GM12878 (cell line): ENCODE data around the gene CDK17. TPM values are rescaled to one million over a fixed set of nuclear protein-coding genes. Genes with fewer than 3 reads are reported as not detected.
"Not testable (repeated sequence)": the region's sequence is repeated elsewhere in the genome, so short reads cannot be mapped to it uniquely, and the experiment has no call there.

Experiments
- ATAC-seq: fragments of 200-7000 bp; cut with Tn5 transposase; 3 replicates; pipeline ENCODE4 v1.9.1; 2020; ENCODE audit warnings: mild to moderate bottlenecking, moderate library complexity
- BruUV-seq: library from RNA; stranded (reverse); fragments of 400-500 nt; replicated peaks from 2 replicates; lab custom pipeline; 2021; lab: Mats Ljungman, UMichigan
- CTCF ChIA-PET: fragments of 300-600 bp; sonication (Branson Sonifier 250); formaldehyde crosslinking; extraction: SDS; loops from one replicate; lab custom pipeline; 2021; ENCODE audit warnings: inconsistent platforms; lab: Yijun Ruan, JAX
- POLR2A ChIA-PET: fragments of 350-600 bp; formaldehyde crosslinking; extraction: SDS; loops from one replicate; lab custom pipeline; 2021; ENCODE audit warnings: inconsistent platforms; lab: Charles Lee
- RAD21 ChIA-PET: fragments of 300-600 bp; sonication (Branson Sonifier 250); formaldehyde crosslinking; loops from one replicate; lab custom pipeline; 2023; ENCODE audit warnings: antibody characterized with exemption; ENCODE audit not compliant: unreplicated experiment; lab: Charles Lee
- SMC1A ChIA-PET: fragments of 300-600 bp; sonication (Branson Sonifier 250); formaldehyde crosslinking; loops from one replicate; lab custom pipeline; 2023; ENCODE audit not compliant: unreplicated experiment, uncharacterized antibody; lab: Charles Lee
- DNase-seq: peaks from one replicate; pipeline ENCODE4 v3.0.0-alpha.2; 2011; ENCODE audit warnings: low read depth, low spot score
- FAIRE-seq: peaks from 3 replicates; lab custom pipeline; 2011; peaks lifted over from hg19 to GRCh38; lab: Jason Lieb, UNC
- H2AFZ ChIP-seq: 2 replicates; pipeline ENCODE4 v1.6.0; 2011; ENCODE audit warnings: low read depth, low read length, control low read depth; ENCODE audit not compliant: control insufficient read depth
- H3K27ac ChIP-seq: 2 replicates; pipeline ENCODE4 v1.5.1; 2011; ENCODE audit warnings: control low read depth; ENCODE audit not compliant: control insufficient read depth, insufficient read depth
- H3K27me3 ChIP-seq, 2 experiments: replicated peaks in 1 of 2; 2 replicates each; pipeline versions ENCODE4 v1.6.0 to v1.6.1; 2011; ENCODE audit warnings: low read length in 1 of 2; ENCODE audit not compliant: control insufficient read depth in 2 of 2, insufficient read depth in 2 of 2
- H3K36me3 ChIP-seq, 2 experiments: 2 replicates each; pipeline ENCODE4 v1.5.1; 2011; ENCODE audit warnings: low read length in 1 of 2; ENCODE audit not compliant: control insufficient read depth in 2 of 2, insufficient read depth in 2 of 2
- H3K4me1 ChIP-seq: 2 replicates; pipeline ENCODE4 v1.6.1; 2011; ENCODE audit warnings: mild to moderate bottlenecking, low read length, moderate library complexity, mixed read lengths; ENCODE audit not compliant: control insufficient read depth, insufficient read depth
- H3K4me2 ChIP-seq: 2 replicates; pipeline ENCODE4 v1.6.0; 2011; ENCODE audit warnings: control low read depth; ENCODE audit not compliant: control insufficient read depth, insufficient read depth
- H3K4me3 ChIP-seq: fragments of 200-600 bp; sonication (generic); 2 replicates; pipeline ENCODE4 v1.5.1; 2016
- H3K79me2 ChIP-seq: 2 replicates; pipeline ENCODE4 v1.6.0; 2011; ENCODE audit warnings: low read length; ENCODE audit not compliant: control insufficient read depth, insufficient read depth
- H3K9ac ChIP-seq: 2 replicates; pipeline ENCODE4 v1.8.0; 2011; ENCODE audit warnings: low read length, control low read depth, mixed read lengths; ENCODE audit not compliant: control insufficient read depth, insufficient read depth
- H3K9me3 ChIP-seq: replicated peaks from 3 replicates; pipeline ENCODE4 v1.5.1; 2011; ENCODE audit warnings: mild to moderate bottlenecking, low read length; ENCODE audit not compliant: control insufficient read depth, insufficient read depth
- H4K20me1 ChIP-seq: 2 replicates; pipeline ENCODE4 v1.6.0; 2011; ENCODE audit not compliant: control insufficient read depth, insufficient read depth
- BCL11A ChIP-seq: IDR thresholded peaks from 2 replicates; pipeline ENCODE4 v1.6.1; 2011; ENCODE audit warnings: low read depth, low read length
- CREB1 ChIP-seq: IDR thresholded peaks from 2 replicates; pipeline ENCODE4 v1.6.1; 2012; ENCODE audit warnings: low read depth, mild to moderate bottlenecking, inconsistent platforms
- EGR1 ChIP-seq, 2 experiments: IDR thresholded peaks; 1 replicate in 1 of 2; 2 replicates in 1 of 2; pipeline ENCODE4 v1.6.1; 2011 to 2012; ENCODE audit warnings: low read depth in 2 of 2, low read length in 2 of 2, borderline replicate concordance in 1 of 2, mild to moderate bottlenecking in 1 of 2, moderate library complexity in 1 of 2
- PBX3 ChIP-seq: IDR thresholded peaks from 2 replicates; pipeline ENCODE4 v1.6.1; 2011; ENCODE audit warnings: mild to moderate bottlenecking, low read depth, low read length, moderate library complexity; ENCODE audit not compliant: insufficient replicate concordance
- RAD21 ChIP-seq: IDR thresholded peaks from 2 replicates; pipeline ENCODE4 v1.6.1; 2011; ENCODE audit warnings: mild to moderate bottlenecking, low read depth, low read length, moderate library complexity; ENCODE audit not compliant: insufficient read depth
- RELB ChIP-seq: fragments of 450-650 bp; IDR thresholded peaks from 2 replicates; pipeline ENCODE4 v1.6.1; 2017; ENCODE audit warnings: low read depth, mild to moderate bottlenecking, moderate library complexity
- SUPT20H ChIP-seq: IDR thresholded peaks from 2 replicates; pipeline ENCODE4 v1.6.1; 2011; ENCODE audit warnings: low read depth, mild to moderate bottlenecking, low read length, moderate library complexity, borderline replicate concordance; ENCODE audit not compliant: control insufficient read depth
- TAF1 ChIP-seq: IDR thresholded peaks from 2 replicates; pipeline ENCODE4 v1.6.1; 2011; ENCODE audit warnings: mild to moderate bottlenecking, low read depth, low read length, borderline replicate concordance
- WRNIP1 ChIP-seq: IDR thresholded peaks from 2 replicates; pipeline ENCODE4 v1.6.1; 2011; ENCODE audit warnings: low read depth, low read length, improper control_type of control experiment, borderline replicate concordance
- ZBED1 ChIP-seq: IDR thresholded peaks from 2 replicates; pipeline ENCODE4 v1.6.1; 2016; ENCODE audit warnings: borderline replicate concordance
- ZNF24 ChIP-seq: fragments of 450-650 bp; IDR thresholded peaks from 2 replicates; pipeline ENCODE4 v1.6.1; 2017; ENCODE audit warnings: antibody characterized with exemption, mild to moderate bottlenecking
- ZNF274 ChIP-seq: IDR thresholded peaks from one replicate; pipeline ENCODE4 v1.8.0; 2011; ENCODE audit not compliant: insufficient read length, insufficient read depth
- WGBS: methylation state at CpG from one replicate; pipeline ENCODE4 v1.1.6; 2016; ENCODE audit warnings: low lambda C conversion rate; ENCODE audit not compliant: insufficient replicate concordance, insufficient coverage; ENCODE audit errors: missing lambda C conversion rate; 5-methylcytosine and 5-hydroxymethylcytosine counted together
- in situ Hi-C: fragments of 300-500 bp; cut with MboI; formaldehyde crosslinking; loops from 9 replicates; pipeline ENCODE4 v1.14.3; 2018; ENCODE audit warnings: mixed read lengths
- intact Hi-C: fragments of 100-400 bp; cut with micrococcal nuclease; formaldehyde crosslinking; loops from one replicate; pipeline ENCODE4 v1.14.2; 2022; ENCODE audit not compliant: unreplicated experiment
- polyA plus RNA-seq, 11 experiments: library from polyadenylated mRNA; depleted of rRNA in 4 of 11; unstranded in 6 of 11; stranded (reverse) in 5 of 11; fragments of >200 nt; fragmentation: Nextera tagmentation in 4 of 11; fragmentation: Illumina TruSeq in 1 of 11; extraction: Ambion mirVana in 4 of 11; extraction: Trizol in 1 of 11; gene quantifications; 1 replicate in 1 of 11; 2 replicates in 10 of 11; pipeline versions ENCODE4 v1.2.1 to v1.2.3, GENCODE V29; 2011 to 2016; ENCODE audit warnings: inconsistent platforms in 2 of 11, missing spikeins in 2 of 11, low read depth in 1 of 11
- total RNA-seq, 4 experiments: library from RNA; depleted of rRNA in 3 of 4; stranded (reverse); fragments of >200 nt in 3 of 4; fragmentation: Illumina TruSeq in 1 of 4; extraction: Trizol in 1 of 4; gene quantifications; 2 replicates each; pipeline versions ENCODE4 v1.2.1 to v1.2.3, GENCODE V29; 2013 to 2021

CDK17 gene
- total and polyA plus RNA-seq, 10 of the 15 experiments (the other 5 are each of a cell fraction or from before 2014, with no cell fraction given): 5.6 to 45.6 (median 18.3) TPM

GRCh38 chr12:96343347-96343954 lies 56.8 kb downstream of the CDK17 start (continued):
- TF ChIP-seq RELB (peak; percentile 47; the same call in 1 of the 2 replicates), WRNIP1 (no peak), PBX3 (no peak), ZNF24 (no peak), ZBED1 (0 out of 2 replicates have a peak, but pooled peaks have one; percentile 47), BCL11A (peak; percentile 58), TAF1 (no peak), ZNF274 (no peak), CREB1 (peak; percentile 50; the same call in 1 of the 2 replicates), SUPT20H (no peak), RAD21 (no peak), EGR1 (IDR thresholded peaks at IDR 0.05; ENCODE audit: borderline replicate concordance in 1 of 2, low read depth in 2 of 2, low read length in 2 of 2) (no peak)

DNA sequence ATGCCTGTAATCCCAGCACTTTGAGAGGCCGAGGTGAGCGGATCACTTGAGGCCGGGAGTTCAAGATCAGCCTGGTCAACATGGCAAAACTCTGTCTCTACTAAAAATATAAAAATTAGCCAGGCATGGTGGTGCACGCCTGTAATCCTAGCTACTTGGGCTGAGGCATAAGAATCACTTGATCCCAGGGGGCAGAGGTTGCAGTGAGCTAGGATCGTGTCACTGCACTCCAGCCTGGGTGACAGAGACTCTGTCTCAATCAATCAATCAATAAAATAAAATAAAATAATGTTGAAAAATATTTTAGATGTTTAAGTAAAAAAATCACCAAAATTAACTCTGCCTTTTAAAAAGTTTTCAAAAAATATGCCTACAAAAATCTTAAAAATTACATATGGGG lies 60.6 kb downstream of the CDK17 start:
- CTCF ChIA-PET: interaction anchor here (1.6 kb wide), 1 partner anchor 17 kb away, joined by 3 read pairs; no protein-coding TSS in a partner anchor

More for the DNA sequence above, 60.6 kb downstream of the CDK17 start:
- Histone ChIP-seq H3K9me3 (peaks cover 14% of the 10 kb centered on the region), H3K79me2 (peaks cover 51% of the 10 kb centered on the region), H3K4me1 (peaks cover 12% of the 10 kb centered on the region; the same call in 1 of the 2 replicates)
- intact Hi-C loops: loop anchor here (5.0 to 10.0 kb wide), 2 partner anchors 55 to 148 kb away; partner anchors contain the start of gene CFAP54
- H3K36me3 ChIP-seq, H3K4me2 ChIP-seq, H3K4me3 ChIP-seq, FAIRE-seq, DNase-seq, H2AFZ ChIP-seq, H3K27me3 ChIP-seq, H4K20me1 ChIP-seq, H3K27ac ChIP-seq, SMC1A ChIA-PET, H3K9ac ChIP-seq, ATAC-seq, RAD21 ChIA-PET, BruUV-seq, in situ Hi-C loops: not testable (repeated sequence)
- WGBS: 95% methylated on average over 5 of the region's 5 CpGs
- POLR2A ChIA-PET: interaction anchor here (0.5 kb wide), 1 partner anchor 9 kb away, joined by 7 read pairs; no protein-coding TSS in a partner anchor
